HG03045 (cell line): Measurements from ENCODE around the gene KRTAP10-2.
"Not testable (repeated sequence)": the region's sequence is repeated elsewhere in the genome, so short reads cannot be mapped to it uniquely, and the experiment has no call there.

Experiments
- ATAC-seq: cut with Tn5 transposase; IDR thresholded peaks from one replicate; pipeline ENCODE4 v1.9.1; 2021; ENCODE audit warnings: mild to moderate bottlenecking, moderate library complexity; ENCODE audit not compliant: unreplicated experiment

Gene KRTAP10-2

DNA sequence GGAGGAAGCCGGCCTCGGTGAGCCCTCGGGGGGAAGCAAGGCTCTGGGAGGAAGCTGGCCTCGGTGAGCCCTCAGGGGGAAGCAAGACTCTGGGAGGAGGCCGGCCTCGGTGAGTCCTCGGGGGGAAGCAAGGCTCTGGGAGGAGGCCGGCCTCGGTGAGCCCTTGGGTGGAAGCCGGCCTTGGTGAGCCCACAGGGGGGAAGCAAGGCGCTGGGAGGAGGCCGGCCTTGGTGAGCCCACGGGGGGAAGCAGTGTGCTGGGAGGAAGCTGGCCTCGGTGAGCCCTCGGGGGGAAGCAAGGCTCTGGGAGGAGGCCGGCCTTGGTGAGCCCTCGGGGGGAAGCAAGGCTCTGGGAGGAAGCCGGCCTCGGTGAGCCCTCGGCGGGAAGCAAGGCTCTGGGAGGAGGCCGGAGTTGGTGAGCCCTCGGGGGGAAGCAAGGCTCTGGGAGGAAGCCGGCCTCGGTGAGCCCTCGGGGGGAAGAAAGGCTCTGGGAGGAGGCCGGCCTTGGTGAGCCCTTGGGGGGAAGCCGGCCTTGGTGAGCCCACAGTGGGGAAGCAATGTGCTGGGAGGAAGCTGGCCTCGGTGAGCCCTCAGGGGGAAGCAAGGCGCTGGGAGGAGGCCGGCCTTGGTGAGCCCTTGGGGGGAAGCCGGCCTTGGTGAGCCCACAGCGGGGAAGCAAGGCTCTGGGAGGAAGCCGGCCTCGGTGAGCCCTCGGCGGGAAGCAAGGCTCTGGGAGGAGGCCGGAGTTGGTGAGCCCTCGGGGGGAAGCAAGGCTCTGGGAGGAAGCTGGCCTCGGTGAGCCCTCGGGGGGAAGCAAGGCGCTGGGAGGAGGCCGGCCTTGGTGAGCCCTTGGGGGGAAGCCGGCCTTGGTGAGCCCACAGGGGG, 48.1 kb downstream of the KRTAP10-2 start:
- ATAC-seq: not testable (repeated sequence)

DNA sequence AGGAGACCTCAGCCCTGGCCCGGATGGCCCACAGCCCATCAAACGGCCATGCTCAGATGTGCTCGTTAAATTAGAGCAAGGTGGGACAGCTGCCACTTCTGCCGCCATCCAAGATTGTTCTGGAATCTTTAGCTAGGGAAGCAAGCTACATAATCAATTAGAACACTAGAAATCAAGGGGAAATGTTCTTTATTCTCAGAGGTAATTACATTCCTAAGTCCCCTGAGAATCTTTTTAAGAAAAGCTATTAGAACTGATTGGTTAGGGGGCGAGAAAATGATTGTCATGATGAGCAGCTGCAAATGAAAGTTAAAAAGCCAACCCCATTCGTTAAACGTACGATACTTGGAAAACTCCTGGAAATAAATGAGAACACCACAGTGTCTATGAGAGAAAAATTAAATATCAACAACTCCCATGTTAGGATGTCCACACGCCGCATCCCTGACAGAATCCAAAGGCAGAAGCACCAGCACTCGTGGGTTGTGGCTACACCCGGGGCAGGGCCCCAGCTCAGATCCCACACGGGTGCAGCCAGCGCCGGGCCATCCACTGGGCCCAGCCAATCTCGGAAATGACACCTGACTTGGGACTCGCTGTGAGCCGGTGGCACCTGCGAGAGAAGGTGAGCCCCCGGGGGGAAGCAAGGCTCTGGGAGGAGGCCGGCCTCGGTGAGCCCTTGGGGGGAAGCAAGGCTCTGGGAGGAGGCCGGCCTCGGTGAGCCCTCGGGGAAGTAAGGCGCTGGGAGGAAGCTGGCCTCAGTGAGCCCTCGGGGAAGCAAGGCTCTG, 48.9 kb downstream of the KRTAP10-2 start:
- no peak for ATAC-seq
